ENCODE measurements around the gene TMC4. TPM values are rescaled to one million over a fixed set of nuclear protein-coding genes. Genes with fewer than 3 reads are reported as not detected.
A peak's percentile ranks its signal among the peaks of the same experiment; 100 is the strongest.

The TMC4 gene
- total and polyA plus RNA-seq, 2 donors (not counting 1 experiment from before 2014, with no cell fraction given): not detected

DNA sequence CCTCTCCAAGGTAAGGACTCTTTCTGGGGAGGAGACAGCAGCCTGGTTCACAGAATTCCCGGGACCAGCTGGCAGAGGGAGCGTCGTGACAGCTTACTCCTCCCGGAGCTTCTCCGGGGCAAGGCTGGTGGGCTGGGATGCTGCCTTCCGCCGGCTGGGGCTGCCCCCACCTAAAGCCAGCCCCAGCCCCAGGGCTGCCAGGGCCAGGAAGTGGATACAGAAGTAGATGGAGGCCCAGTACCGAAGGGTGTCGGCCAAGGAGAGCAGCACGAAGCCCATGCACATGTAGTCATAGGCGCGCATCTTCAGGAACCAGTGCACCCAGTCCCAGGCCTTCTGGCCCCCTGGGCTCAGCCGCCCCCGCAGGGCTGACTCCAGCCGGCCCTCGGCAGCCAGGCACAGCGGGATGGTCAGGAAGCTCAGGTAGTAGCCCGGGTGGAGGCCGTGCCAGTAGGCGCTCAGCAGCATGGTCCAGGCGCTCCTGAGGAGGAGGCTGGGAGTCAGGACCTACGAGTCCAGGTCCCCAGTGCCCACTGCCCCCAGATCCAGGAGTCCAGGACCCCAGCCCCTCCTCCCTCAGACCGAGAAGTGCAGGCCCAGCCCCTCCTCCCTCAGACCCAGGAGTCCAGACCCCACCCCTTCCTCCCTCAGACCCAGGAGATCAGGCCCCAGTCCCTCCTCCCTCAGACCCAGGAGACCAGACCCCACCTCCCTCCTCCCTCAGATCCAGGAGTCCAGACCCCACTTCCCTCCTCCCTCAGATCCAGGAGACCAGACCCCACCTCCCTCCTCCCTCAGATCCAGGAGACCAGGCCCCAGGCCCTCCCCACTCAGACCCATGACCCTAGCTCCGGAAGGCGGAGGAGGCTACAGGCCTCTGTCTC, 1.2 kb upstream of the TMC4 start:
- Mint-ChIP-seq H3K27ac (no peak overlapping the region), H3K4me3 (no peak overlapping the region), H3K9me3 (ENCODE audit: insufficient read depth) (no peaks in the 10 kb centered on the region), H3K27me3 (no peaks in the 10 kb centered on the region), H3K4me1 (peaks cover 16% of the 10 kb centered on the region)
- 91% methylated on average over 25 of the region's 25 CpGs for WGBS (ENCODE audit: insufficient coverage)
- H3K36me3 ChIP-seq (replicated peaks in 1 of 2; ENCODE audit: control extremely low read depth in 1 of 2, control insufficient read depth in 1 of 2, extremely low read depth in 1 of 2, insufficient read depth in 2 of 2, low read length in 1 of 2): peaks cover 0 to 1% of the 10 kb centered on the region in 2 experiments
- POLR2A ChIA-PET: interaction anchor here (1.8 kb wide), 1 partner anchor 15 kb away, joined by 8 read pairs; the partner anchor contains the start of gene MBOAT7
- H3K79me2 ChIP-seq (ENCODE audit: control insufficient read depth, insufficient read depth, low read length): no peaks in the 10 kb centered on the region
- H2AFZ ChIP-seq (ENCODE audit: insufficient read depth, low read depth, low read length, poor library complexity, severe bottlenecking): no peak overlapping the region
- DNase-seq: peak; percentile 17
- no peak overlapping the region for H3K9ac ChIP-seq (ENCODE audit: low read length)
- intact Hi-C loops (cut with micrococcal nuclease): loop anchor here (1.0 kb wide), 1 partner anchor 15 kb away; the partner anchor contains the start of gene MBOAT7
- peaks cover 7% of the 10 kb centered on the region for H4K20me1 ChIP-seq (ENCODE audit: control insufficient read depth, insufficient read depth, low read length, poor library complexity, severe bottlenecking)
- TF ChIP-seq, protein P1, sequence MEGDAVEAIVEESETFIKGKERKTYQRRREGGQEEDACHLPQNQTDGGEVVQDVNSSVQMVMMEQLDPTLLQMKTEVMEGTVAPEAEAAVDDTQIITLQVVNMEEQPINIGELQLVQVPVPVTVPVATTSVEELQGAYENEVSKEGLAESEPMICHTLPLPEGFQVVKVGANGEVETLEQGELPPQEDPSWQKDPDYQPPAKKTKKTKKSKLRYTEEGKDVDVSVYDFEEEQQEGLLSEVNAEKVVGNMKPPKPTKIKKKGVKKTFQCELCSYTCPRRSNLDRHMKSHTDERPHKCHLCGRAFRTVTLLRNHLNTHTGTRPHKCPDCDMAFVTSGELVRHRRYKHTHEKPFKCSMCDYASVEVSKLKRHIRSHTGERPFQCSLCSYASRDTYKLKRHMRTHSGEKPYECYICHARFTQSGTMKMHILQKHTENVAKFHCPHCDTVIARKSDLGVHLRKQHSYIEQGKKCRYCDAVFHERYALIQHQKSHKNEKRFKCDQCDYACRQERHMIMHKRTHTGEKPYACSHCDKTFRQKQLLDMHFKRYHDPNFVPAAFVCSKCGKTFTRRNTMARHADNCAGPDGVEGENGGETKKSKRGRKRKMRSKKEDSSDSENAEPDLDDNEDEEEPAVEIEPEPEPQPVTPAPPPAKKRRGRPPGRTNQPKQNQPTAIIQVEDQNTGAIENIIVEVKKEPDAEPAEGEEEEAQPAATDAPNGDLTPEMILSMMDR (IDR thresholded peaks at IDR 0.05): no peak
- TF ChIP-seq EZH2 (IDR thresholded peaks at IDR 0.05; ENCODE audit: borderline replicate concordance, insufficient read depth, low read depth, low read length, poor library complexity, severe bottlenecking): no peak
- no peak overlapping the region for H3K4me3 ChIP-seq (ENCODE audit: control extremely low read depth in 1 of 5, extremely low read depth in 1 of 5, insufficient read depth in 1 of 5, low read depth in 2 of 5, low read length in 4 of 5)
- H3K4me1 ChIP-seq (ENCODE audit: control insufficient read depth in 2 of 2, insufficient read depth in 2 of 2, low read length in 2 of 2): peaks cover 14 to 18% of the 10 kb centered on the region in 2 donors
- CTCF ChIA-PET: interaction anchor here (0.9 to 8.5 kb wide), 3 partner anchors 16 to 58 kb away, joined by 3 to 50 read pairs (median 3); partner anchors contain the start of genes MBOAT7 and TSEN34
- H3K27ac ChIP-seq (ENCODE audit: low read length in 2 of 2): no peak overlapping the region
- no peak for ATAC-seq (ENCODE audit: low read depth)
- H3K9me3 ChIP-seq (ENCODE audit: control extremely low read depth in 1 of 3, control insufficient read depth in 2 of 3, insufficient read depth in 1 of 3, low read length in 2 of 3): no peaks in the 10 kb centered on the region
- H3K27me3 ChIP-seq (replicated peaks in 1 of 4; ENCODE audit: control extremely low read depth in 1 of 4, control insufficient read depth in 3 of 4, insufficient read depth in 4 of 4, low read length in 3 of 4): peaks cover 0 to 8% (median 0%) of the 10 kb centered on the region in 4 experiments
- peak overlapping the region; percentile 49 for H3K4me2 ChIP-seq (replicated peaks; ENCODE audit: low read depth, low read length, poor library complexity, severe bottlenecking)

Measured in B cell (primary cell).